ENCODE measurements around the gene CSRP1. TPM values are rescaled to one million over a fixed set of nuclear protein-coding genes. Genes with fewer than 3 reads are reported as not detected.
A peak's percentile ranks its signal among the peaks of the same experiment; 100 is the strongest.

Gene CSRP1
- polyA plus RNA-seq, 1 experiment, result 957 TPM

DNA sequence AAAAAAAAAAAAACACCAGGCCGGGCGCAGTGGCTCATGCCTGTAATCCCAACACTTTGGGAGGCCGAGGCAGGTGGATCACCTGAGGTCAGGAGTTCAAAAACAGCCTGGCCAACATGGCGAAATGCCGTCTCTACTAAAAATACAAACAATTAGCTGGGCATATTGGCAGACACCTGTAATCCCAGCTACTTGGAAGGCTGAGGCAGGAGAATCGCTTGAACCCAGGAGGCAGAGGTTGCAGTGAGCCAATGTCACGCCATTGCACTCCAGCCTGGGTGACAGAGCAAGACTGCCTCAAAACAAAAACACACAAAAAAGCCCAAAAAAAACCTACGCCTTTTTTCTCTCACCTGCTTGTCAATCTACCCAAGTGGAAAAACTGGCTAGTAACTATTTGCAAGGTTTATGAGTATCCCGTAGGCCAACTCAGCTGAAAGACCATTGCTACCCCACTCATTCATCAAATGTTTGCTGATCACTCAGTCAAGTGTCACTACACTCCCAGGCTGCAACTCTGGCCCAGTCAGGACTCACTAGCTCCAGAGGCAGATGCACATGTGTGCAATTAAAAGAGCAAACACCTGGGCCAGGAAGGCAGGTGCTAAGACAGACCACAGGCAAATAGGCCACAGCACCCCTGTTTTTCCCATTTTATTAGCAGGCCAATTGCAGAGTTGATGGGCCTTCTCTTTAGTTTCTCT, 2.0 kb downstream of the CSRP1 start:
- POLR2A ChIA-PET, result interaction anchor here (1.6 to 2.4 kb wide), 2 partner anchors 36 to 44 kb away, joined by 4 to 6 read pairs; partner anchors contain the start of gene PHLDA3
- Histone ChIP-seq H3K36me3 (ENCODE audit: control insufficient read depth, insufficient read depth, low read length) (no peaks in the 10 kb centered on the region), H3K4me3 (ENCODE audit: low read depth, low read length) (peak overlapping the region; percentile 69), H3K27me3 (ENCODE audit: control insufficient read depth, insufficient read depth, low read length) (no peaks in the 10 kb centered on the region)
- DNase-seq (ENCODE audit: low read depth), result no peak
- CTCF ChIA-PET, result interaction anchor here (1.2 to 27.3 kb wide), 6 partner anchors 7 to 69 kb away, joined by 3 to 650 read pairs (median 14); no protein-coding TSS in a partner anchor
- TF ChIP-seq, protein P1, sequence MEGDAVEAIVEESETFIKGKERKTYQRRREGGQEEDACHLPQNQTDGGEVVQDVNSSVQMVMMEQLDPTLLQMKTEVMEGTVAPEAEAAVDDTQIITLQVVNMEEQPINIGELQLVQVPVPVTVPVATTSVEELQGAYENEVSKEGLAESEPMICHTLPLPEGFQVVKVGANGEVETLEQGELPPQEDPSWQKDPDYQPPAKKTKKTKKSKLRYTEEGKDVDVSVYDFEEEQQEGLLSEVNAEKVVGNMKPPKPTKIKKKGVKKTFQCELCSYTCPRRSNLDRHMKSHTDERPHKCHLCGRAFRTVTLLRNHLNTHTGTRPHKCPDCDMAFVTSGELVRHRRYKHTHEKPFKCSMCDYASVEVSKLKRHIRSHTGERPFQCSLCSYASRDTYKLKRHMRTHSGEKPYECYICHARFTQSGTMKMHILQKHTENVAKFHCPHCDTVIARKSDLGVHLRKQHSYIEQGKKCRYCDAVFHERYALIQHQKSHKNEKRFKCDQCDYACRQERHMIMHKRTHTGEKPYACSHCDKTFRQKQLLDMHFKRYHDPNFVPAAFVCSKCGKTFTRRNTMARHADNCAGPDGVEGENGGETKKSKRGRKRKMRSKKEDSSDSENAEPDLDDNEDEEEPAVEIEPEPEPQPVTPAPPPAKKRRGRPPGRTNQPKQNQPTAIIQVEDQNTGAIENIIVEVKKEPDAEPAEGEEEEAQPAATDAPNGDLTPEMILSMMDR (IDR thresholded peaks at IDR 0.05; ENCODE audit: insufficient read depth, low read depth, low read length), result no peak

DNA sequence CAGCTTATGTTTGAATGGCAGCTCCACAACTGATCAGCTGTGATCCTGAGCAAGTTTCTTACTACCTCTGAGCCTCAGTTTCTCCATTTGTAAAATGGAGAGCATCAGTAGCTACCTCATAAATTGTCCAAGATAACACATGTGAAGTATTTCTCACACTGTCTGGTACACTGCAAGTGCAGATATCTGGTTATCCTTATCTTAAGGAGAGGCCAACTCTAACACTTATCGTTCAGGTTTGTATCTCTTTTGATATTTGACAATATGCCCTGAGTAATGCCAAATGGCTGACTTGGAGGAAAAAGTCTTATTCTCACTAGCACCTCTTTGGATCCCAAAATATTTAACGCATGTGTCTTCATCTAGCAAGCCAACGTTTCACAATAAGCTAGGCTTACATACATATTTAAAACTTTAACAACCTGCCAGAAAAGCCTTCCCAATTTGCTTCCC, 2.7 kb downstream of the CSRP1 start:
- peak overlapping the region; percentile 27 for H3K4me3 ChIP-seq (ENCODE audit: low read depth, low read length)
- H3K27me3 ChIP-seq (ENCODE audit: control insufficient read depth, insufficient read depth, low read length), result no peaks in the 10 kb centered on the region
- H3K36me3 ChIP-seq (ENCODE audit: control insufficient read depth, insufficient read depth, low read length), result no peaks in the 10 kb centered on the region; the same call in 1 of the 2 replicates
- DNase-seq (ENCODE audit: low read depth), result no peak
- POLR2A ChIA-PET, result interaction anchor here (0.8 to 2.4 kb wide), 5 partner anchors 15 to 43 kb away, joined by 3 to 6 read pairs (median 4); partner anchors contain the start of gene PHLDA3
- CTCF ChIA-PET, result interaction anchor here (1.3 to 27.3 kb wide), 6 partner anchors 8 to 68 kb away, joined by 6 to 650 read pairs (median 14); no protein-coding TSS in a partner anchor
- TF ChIP-seq, protein P1 (IDR thresholded peaks at IDR 0.05; ENCODE audit: insufficient read depth, low read depth, low read length), result no peak

DNA sequence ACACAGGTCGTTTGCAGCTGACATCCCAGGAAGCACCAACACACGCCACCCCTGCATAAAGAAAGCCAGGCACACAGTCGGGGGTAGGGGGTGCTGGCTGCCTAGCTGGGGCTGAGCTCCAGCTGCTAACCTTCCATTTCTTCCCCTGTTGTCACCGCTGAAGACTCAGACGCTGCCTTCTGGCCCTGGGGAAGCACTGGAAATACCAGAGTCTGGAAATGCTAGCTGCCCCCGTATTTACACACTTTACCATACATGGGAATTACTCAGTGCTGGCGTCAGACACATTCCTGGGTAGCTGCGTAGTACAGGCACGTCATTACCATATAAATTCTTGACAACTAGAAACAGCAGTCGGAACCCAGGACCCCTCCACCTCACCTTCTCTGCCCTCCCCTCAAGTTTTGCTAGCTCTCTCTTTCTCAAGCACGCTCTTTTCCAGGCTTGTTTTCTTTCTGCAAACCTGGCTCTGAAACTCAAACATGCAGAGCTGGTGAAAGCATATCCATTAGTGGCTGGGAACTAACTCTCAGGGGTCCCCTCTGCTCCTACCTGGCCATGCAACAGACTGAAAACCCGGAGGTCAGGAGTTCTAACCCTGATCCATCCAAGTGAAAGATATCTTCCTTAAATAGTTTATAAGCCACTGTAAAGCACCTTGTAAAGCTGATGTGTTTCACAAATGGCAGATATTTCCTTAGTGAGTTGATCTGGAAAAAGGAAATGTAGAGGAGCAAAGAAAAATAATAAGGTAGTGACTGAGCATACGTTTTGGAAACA, 3.3 kb downstream of the CSRP1 start:
- Histone ChIP-seq H3K36me3 (ENCODE audit: control insufficient read depth, insufficient read depth, low read length) (peaks cover 3% of the 10 kb centered on the region), H3K27me3 (ENCODE audit: control insufficient read depth, insufficient read depth, low read length) (no peaks in the 10 kb centered on the region), H3K4me3 (ENCODE audit: low read depth, low read length) (peak overlapping the region; percentile 27)
- peak; percentile 94 for DNase-seq (ENCODE audit: low read depth)
- TF ChIP-seq, protein P1 (IDR thresholded peaks at IDR 0.05; ENCODE audit: insufficient read depth, low read depth, low read length), result 0 out of 2 replicates have a peak, but pooled peaks have one; percentile 3
- ChIA-PET CTCF (interaction anchor here (1.3 to 27.3 kb wide), 6 partner anchors 9 to 68 kb away, joined by 6 to 650 read pairs (median 14); no protein-coding TSS in a partner anchor), POLR2A (interaction anchor here (0.6 to 2.4 kb wide), 7 partner anchors 14 to 145 kb away, joined by 3 to 6 read pairs (median 4); partner anchors contain the start of gene PHLDA3)

GRCh38 chr1:201502511-201502857, 4.4 kb downstream of the CSRP1 start:
- Histone ChIP-seq H3K4me3 (ENCODE audit: low read depth, low read length) (no peak overlapping the region), H3K27me3 (ENCODE audit: control insufficient read depth, insufficient read depth, low read length) (no peaks in the 10 kb centered on the region), H3K36me3 (ENCODE audit: control insufficient read depth, insufficient read depth, low read length) (peaks cover 3% of the 10 kb centered on the region)
- ChIA-PET CTCF (interaction anchor here (1.2 to 27.3 kb wide), 6 partner anchors 8 to 290 kb away, joined by 3 to 650 read pairs (median 14); no protein-coding TSS in a partner anchor), POLR2A (interaction anchor here (2.4 kb wide), 1 partner anchor 41 kb away, joined by 6 read pairs; no protein-coding TSS in a partner anchor)
- DNase-seq (ENCODE audit: low read depth), result no peak
- TF ChIP-seq, protein P1 (IDR thresholded peaks at IDR 0.05; ENCODE audit: insufficient read depth, low read depth, low read length), result no peak
